Glomerular visceral epithelial cell (primary cell): ENCODE measurements around the gene OR5T3.
"Not testable (repeated sequence)": the region's sequence is repeated elsewhere in the genome, so short reads cannot be mapped to it uniquely, and the experiment has no call there.

Experiments used
- DNase-seq: peaks from one replicate; pipeline ENCODE4 v3.0.0-alpha.2; 2016; ENCODE audit errors: extremely low spot score

Gene OR5T3

DNA sequence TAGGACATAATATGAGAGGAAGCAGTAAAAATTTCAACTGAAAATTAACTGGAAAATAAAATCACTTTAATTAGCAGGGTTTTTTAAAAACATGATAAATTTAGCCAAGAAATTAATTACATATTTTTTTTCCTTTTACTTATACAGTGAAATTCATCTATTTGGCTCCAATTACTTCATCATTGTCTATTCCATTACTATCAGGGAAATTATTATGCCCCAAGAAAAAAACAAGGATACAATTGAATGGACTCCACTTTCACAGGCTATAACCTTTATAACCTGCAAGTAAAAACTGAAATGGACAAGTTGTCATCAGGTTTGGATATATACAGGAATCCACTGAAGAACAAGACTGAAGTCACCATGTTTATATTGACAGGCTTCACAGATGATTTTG lies at the start of gene OR5T3:
Gene OR5T3, plus strand, starts transcription at position 301 of the 400 bp plus-strand sequence. Its CDS starts 0 bp downstream, at position 301.
- no peak for DNase-seq

DNA sequence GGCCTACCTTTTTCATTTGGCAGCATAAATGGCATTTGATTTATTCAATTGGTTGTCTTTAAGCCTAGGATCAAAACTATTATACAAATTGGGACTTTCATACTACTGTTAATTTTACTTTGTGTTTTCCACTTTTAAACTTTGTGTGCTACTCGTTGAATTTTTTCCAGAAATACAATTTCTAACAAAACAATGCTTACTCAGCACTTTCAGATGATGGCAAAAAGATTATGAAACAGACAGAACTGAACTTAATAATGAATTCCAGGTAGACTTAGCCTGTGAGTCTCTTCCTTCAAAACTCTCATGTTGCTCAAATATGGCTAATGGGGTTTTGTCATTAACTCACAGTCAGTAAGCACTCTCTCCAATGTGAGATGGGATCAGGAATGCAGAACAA lies 44.3 kb upstream of the OR5T3 start:
- no peak for DNase-seq

DNA sequence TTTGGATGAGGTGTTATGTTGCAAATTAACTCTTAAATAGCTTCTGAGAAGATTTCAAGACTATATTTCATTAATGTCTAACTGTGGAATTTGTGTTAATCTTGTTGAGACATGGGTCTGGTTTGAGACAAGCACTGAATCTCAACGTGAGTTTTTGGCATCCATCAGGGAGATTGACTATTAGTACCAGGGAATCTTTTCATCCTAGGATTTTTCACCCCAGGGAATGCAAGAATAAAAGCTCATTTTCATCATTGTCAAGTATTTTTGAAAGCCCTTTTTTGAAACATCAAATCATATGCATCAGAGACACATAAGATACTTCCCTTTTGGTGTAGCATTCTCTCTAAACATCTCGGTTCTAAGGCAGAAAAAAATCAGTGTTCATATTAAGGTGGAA lies 37.5 kb upstream of the OR5T3 start:
- no peak for DNase-seq

DNA sequence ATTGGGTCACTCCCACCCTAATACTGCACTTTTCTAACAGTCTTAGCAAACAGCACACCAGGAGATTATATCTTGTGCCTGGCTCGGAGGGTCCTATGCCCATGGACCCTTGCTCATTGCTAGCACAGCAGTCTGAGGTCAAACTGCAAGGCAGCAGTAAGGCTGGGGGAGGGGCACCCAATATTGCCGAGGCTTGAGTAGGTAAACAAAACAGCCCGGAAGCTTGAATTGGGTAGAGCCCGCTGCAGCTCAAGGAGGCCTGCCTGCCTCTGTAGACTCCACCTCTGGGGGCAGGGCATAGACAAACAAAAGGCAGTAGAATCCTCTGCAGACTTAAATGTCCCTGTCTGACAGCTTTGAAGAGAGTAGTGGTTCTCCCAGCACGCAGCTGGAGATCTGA lies 32.3 kb upstream of the OR5T3 start:
- DNase-seq: not testable (repeated sequence)

DNA sequence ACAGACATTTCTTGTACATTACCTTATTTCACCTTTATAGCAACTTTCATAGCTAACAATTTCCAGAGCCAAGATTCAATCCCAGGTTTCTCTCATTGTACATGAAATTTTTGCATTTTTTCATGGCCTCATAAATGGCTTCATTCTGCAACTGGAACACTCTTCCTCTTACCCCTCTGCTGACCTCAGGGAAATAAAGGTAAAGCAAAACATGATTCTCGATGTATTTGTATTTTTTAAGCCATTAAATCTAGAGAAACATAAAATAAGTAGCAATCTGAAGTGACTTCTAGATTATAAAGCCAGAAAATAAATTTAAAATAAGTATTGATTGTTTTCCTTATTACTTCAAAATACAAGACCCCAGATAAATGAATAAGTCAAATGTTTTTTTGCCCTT lies 17.9 kb upstream of the OR5T3 start, which contains the start of gene OR5T2:
Gene OR5T2, minus strand, starts transcription at position 101 of the 400 bp plus-strand sequence. CDS start 1,193 bp downstream, outside the sequence.
- no peak for DNase-seq

DNA sequence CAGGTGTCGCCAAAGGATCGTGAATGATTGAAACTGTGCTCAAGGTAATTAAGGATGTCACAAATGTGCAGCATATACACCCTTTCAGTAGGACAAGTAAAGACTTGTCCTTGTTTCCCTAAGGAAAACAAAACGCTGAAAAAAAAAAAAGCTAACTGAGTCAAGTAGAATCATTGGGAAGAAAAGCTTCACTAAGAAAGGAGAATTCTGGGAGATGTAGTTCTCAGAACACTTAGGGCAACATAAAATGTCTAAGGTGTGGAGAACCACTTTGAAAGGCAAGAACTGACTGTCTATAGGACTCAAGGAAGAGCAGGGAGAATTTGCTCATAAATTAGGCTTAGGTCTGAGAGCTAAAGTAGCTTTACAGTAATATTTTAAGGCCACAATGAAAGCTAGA lies 19.0 kb downstream of the OR5T3 start:
- no peak for DNase-seq

DNA sequence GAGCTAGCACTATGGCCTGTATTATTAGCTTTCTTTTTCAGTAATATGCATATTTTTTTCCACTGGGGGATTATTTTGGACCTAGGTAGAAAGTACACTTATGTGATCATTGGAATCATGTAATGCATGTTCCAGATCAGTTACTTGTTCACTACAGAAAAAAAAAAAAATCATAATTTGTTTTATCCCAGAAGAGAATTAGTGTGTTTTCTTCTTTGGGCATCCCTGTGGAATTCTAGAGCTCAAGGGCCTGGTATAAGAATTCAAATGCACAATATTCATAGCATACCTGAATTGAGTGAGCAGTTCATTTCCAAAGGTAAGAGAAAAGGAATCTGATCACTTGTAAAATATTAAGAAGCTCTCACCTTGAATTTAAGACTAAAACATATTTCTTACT lies 21.8 kb downstream of the OR5T3 start, which contains the start of gene OR5T1:
Gene OR5T1, plus strand, starts transcription at position 301 of the 400 bp plus-strand sequence. CDS start 1,485 bp downstream, outside the sequence.
- no peak for DNase-seq

DNA sequence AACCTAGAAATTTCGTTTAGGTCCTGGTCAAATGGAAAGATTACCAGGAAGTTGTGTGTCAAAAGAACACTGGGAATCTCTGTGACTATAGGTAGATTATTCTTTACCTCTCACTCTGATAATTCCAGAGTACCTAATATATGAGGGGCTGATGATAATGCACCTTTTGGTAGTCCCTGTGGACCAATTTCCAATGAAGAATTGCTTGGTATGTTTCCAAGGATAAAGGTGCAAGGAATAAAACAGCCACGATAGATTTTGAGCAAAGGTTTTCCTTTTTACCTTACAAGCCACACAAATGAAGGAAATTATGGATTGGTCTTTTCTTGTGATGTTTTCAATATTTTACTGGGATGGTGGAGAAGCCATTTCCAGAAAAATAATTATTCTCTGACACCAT lies 40.1 kb downstream of the OR5T3 start, which contains the start of gene OR8H1:
Gene OR8H1, minus strand, starts transcription at position 101 of the 400 bp plus-strand sequence. CDS start 1,192 bp downstream, outside the sequence.
- DNase-seq: no peak

DNA sequence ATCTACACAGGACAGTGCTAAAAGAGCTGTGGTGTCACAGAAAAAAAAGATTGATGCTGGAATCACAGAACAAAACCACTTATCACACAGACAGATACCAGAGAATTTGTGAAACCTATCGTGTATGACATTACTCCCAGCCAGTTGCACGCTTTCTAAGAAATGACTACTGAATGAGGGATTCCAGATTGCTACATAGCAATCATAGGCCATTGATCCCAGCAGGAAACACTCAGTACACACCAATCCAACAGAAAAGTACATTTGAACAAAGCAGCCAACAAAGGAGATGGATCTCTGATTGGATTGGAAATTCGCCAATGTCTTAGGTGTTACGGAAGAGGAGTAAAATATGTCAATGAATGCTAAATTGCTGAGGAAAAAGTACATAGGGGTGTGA lies 44.8 kb downstream of the OR5T3 start:
- no peak for DNase-seq
